Suprapubic skin (tissue), 3 donors: ENCODE data around the gene EIF4A3.

Experiments used
- CTCF ChIP-seq, 2 donors: fragments of 200-600 bp in 1 of 2; fragments of 450-650 bp in 1 of 2; sonication (generic) in 1 of 2; IDR thresholded peaks; one replicate each; pipeline ENCODE4 v1.5.1; 2016 to 2019; ENCODE audit warnings: antibody characterized with exemption in 2 of 2, mild to moderate bottlenecking in 1 of 2, moderate library complexity in 1 of 2
- EP300 ChIP-seq: sonication (generic); formaldehyde crosslinking; IDR thresholded peaks from one replicate; pipeline ENCODE4 v1.6.1; 2017; ENCODE audit warnings: antibody characterized with exemption
- POLR2A ChIP-seq, 2 donors: fragments of 450-650 bp; IDR thresholded peaks; one replicate each; pipeline ENCODE4 v1.6.1; 2017; ENCODE audit warnings: antibody characterized with exemption in 2 of 2, mild to moderate bottlenecking in 2 of 2, moderate library complexity in 2 of 2

- TF ChIP-seq POLR2A (IDR thresholded peaks at IDR 0.05) (no peak), EP300 (no peak), CTCF (IDR thresholded peaks at IDR 0.05) (no peak)
Measured at GRCh38 chr17:80126449-80126715, 20.5 kb downstream of the EIF4A3 start.
